Panc1 (cell line): ENCODE measurements around the gene MNAT1.

Experiments used
- TCF7L2 ChIP-seq: IDR thresholded peaks from 2 replicates; pipeline ENCODE4 v1.6.1; 2011; ENCODE audit warnings: mild to moderate bottlenecking, low read depth, low read length, inconsistent platforms
- TF ChIP-seq, protein P1 (sequence below): fragments of 450-650 bp; IDR thresholded peaks from 2 replicates; pipeline ENCODE4 v1.5.1; 2017; ENCODE audit warnings: mild to moderate bottlenecking

DNA sequence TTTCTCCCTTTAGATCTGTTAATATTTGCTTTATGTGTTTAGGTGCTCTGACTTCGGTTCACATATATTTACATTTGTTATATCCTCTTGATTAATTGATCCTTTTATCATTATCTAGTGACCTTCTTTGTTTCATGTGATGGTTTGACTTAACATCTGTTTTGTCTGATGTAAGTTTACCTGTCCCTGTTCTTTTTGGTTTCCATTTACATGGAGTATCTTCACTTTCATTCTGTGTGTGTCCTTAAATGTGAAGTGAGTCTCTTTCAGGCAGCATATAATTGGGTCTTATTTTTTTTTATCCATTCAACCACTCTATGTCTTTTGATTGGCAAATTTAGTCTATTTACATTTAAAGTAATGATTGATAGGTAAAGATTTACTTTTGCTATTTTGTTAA, 222.1 kb downstream of the MNAT1 start:
- TF ChIP-seq, protein P1, sequence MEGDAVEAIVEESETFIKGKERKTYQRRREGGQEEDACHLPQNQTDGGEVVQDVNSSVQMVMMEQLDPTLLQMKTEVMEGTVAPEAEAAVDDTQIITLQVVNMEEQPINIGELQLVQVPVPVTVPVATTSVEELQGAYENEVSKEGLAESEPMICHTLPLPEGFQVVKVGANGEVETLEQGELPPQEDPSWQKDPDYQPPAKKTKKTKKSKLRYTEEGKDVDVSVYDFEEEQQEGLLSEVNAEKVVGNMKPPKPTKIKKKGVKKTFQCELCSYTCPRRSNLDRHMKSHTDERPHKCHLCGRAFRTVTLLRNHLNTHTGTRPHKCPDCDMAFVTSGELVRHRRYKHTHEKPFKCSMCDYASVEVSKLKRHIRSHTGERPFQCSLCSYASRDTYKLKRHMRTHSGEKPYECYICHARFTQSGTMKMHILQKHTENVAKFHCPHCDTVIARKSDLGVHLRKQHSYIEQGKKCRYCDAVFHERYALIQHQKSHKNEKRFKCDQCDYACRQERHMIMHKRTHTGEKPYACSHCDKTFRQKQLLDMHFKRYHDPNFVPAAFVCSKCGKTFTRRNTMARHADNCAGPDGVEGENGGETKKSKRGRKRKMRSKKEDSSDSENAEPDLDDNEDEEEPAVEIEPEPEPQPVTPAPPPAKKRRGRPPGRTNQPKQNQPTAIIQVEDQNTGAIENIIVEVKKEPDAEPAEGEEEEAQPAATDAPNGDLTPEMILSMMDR = no peak
- no peak for TF ChIP-seq TCF7L2
